Fibroblast of the aortic adventitia (primary cell): ENCODE measurements around the gene CRTC3. TPM values are rescaled to one million over a fixed set of nuclear protein-coding genes. Genes with fewer than 3 reads are reported as not detected.
"Not testable (repeated sequence)": the region's sequence is repeated elsewhere in the genome, so short reads cannot be mapped to it uniquely, and the experiment has no call there.

Source experiments
- DNase-seq: peaks from one replicate; pipeline ENCODE4 v3.0.0-alpha.2; 2010; ENCODE audit warnings: low read depth
- H3K4me3 ChIP-seq: 2 replicates; pipeline ENCODE4 v1.5.1; 2011; ENCODE audit warnings: low read depth, mild to moderate bottlenecking, control low read depth, low read length, moderate library complexity
- total RNA-seq: library from RNA; depleted of rRNA; stranded (reverse); fragments of >200 nt; gene quantifications from 2 replicates; pipeline ENCODE4 v1.2.3, GENCODE V29; 2012; ENCODE audit warnings: low replicate concordance
- TF ChIP-seq, protein P1 (sequence below): IDR thresholded peaks from 2 replicates; pipeline ENCODE4 v1.5.1; 2011; ENCODE audit warnings: mild to moderate bottlenecking, low read length, control low read depth, inconsistent platforms; ENCODE audit not compliant: insufficient read depth

The CRTC3 gene
- total RNA-seq, 1 donor: 15.7 TPM

DNA sequence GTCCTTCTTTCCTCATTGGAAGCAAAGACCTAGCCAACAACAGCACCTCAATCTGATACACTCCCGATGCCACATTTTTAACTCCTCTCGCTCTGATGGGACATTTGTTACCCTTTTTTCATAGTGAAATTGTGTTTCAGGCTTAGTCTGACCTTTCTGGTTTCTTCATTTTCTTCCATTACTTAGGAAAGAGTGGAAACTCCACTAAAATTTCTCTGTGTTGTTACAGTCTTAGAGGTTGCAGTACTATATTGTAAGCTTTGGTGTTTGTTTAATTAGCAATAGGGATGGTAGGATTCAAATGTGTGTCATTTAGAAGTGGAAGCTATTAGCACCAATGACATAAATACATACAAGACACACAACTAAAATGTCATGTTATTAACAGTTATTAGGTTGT lies 29.6 kb upstream of the CRTC3 start:
- no peak overlapping the region for H3K4me3 ChIP-seq
- TF ChIP-seq, protein P1, sequence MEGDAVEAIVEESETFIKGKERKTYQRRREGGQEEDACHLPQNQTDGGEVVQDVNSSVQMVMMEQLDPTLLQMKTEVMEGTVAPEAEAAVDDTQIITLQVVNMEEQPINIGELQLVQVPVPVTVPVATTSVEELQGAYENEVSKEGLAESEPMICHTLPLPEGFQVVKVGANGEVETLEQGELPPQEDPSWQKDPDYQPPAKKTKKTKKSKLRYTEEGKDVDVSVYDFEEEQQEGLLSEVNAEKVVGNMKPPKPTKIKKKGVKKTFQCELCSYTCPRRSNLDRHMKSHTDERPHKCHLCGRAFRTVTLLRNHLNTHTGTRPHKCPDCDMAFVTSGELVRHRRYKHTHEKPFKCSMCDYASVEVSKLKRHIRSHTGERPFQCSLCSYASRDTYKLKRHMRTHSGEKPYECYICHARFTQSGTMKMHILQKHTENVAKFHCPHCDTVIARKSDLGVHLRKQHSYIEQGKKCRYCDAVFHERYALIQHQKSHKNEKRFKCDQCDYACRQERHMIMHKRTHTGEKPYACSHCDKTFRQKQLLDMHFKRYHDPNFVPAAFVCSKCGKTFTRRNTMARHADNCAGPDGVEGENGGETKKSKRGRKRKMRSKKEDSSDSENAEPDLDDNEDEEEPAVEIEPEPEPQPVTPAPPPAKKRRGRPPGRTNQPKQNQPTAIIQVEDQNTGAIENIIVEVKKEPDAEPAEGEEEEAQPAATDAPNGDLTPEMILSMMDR: no peak
- DNase-seq: no peak

DNA sequence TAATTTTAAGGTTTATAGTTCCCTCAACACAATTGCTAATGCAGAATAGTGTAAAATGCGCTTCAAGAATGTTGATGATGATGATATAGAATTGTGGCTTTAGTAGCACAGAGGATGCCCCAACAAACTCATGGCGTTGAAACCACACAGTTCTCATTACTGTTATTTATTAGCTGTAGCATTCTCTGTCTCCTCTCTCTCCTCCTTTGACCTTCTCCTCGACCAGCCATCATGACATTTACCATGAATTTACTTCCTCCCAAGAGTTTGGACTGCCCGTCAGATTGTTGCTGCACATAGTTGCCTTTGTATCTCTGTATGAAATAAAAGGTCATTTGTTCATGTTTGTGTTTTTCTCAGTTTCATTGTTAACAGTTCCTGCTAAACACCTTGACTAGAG lies 27.8 kb upstream of the CRTC3 start:
- TF ChIP-seq, protein P1: no peak
- DNase-seq: no peak

DNA sequence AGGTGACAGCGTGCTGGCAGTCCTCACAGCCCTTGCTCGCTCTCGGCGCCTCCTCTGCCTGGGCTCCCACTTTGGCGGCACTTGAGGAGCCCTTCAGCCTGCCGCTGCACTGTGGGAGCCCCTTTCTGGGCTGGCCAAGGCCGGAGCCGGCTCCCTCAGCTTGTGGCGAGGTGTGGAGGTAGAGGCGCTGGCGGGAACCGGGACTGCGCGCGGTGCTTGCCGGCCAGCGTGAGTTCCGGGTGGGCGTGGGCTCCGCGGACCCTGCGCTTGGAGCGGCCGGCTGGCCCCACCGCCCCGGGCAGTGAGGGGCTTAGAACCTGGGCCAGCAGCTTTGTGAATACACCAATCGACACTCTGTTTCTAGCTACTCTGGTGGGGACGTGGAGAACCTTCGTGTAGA lies 18.9 kb upstream of the CRTC3 start:
- DNase-seq, H3K4me3 ChIP-seq: not testable (repeated sequence)

More for the DNA sequence above, 27.8 kb upstream of the CRTC3 start:
- no peak overlapping the region for H3K4me3 ChIP-seq

DNA sequence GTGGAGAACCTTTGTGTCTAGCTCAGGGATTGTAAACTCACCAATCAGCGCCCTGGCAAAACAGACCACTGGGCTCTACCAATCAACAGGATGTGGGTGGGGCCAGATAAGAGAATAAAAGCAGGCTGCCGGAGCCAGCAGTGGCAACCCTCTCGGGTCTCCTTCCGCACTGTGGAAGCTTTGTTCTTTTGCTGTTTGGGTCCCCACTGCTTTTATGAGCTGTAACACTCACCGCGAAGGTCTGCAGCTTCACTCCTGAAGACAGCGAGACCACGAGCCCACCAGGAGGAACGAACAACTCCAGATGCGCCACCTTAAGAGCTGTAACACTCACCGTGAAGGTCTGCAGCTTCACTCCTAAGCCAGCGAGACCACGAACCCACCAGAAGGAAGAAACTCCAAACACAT lies 18.5 kb upstream of the CRTC3 start:
- not testable (repeated sequence) for H3K4me3 ChIP-seq, DNase-seq

DNA sequence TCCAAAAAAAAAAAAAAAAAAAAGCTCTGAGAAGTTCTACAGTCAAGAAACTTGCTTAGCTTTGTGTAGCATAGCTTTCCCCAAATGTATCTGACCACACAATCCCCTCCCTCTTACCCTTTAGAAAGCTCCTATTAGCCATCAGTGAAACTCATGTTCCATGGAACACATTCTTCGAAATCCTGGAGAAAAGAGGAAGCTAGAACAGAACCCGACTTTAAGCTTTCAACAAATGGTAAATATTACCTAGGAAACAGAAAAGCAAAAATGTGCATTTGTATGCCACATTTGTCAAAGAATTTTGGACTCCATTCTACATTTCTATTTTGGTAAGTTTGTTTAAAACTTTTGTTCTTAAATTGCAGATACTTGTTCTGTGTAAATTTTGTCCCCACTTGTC lies 17.4 kb upstream of the CRTC3 start:
- TF ChIP-seq, protein P1: no peak
- H3K4me3 ChIP-seq: no peak overlapping the region
- no peak for DNase-seq

DNA sequence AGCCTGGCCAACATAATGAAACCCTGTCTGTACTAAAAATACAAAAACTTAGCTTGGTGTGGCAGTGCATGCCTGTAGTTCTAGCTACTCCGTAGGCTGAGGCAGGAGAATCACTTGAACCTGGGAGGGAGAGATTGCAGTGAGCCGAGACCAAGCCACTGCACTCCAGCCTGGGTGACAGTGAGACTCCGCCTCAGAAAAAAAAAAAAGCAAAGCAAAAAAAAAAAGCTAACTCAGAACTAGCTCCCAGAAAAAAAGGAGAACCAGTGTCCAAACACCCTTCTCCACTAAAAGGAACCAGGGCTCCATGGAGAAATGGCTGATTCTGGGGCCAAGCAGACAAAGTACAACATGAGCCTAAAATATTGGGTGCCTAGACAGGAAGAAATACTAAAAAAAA lies 16.7 kb upstream of the CRTC3 start:
- no peak for DNase-seq
- TF ChIP-seq, protein P1: no peak

DNA sequence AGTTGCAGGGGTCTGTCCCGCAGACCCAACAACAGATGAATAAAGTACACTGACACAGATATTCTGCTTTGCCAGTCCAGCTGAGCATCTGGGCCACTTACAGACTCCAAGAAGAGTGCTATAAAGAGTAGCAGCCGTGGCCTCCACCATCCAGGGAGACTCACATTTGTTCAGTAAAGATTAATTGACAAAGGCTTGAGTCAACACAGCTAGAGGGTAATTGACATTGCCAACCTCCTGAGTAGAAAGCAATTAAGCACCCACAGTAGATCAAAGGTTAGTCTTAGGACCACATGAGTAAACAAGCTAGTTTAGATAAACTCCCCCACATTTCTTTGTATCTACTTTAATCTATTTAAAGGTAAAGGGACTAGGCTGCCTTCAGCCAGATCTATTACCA lies 16.3 kb upstream of the CRTC3 start:
- H3K4me3 ChIP-seq: no peak overlapping the region
- TF ChIP-seq, protein P1: no peak
- no peak for DNase-seq

More for the DNA sequence above, 16.7 kb upstream of the CRTC3 start:
- H3K4me3 ChIP-seq: no peak overlapping the region

DNA sequence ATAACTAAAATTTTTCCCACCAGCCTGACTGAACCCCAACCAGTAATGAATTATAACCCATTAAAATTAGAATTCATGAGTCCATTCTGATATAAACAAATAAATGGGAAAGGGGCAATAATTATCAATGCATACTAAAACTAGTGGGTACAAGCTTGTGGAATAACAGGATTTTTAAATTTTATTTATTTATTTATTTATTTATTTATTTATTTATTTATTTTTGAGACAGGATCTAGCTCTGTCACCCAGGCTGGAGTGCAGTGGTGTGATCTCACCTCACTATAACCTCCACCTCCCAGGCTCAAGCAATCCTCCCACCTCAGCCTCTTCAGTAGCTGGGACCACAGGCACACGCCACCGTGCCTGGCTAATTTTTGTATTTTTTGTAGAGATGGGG lies 15.8 kb upstream of the CRTC3 start:
- H3K4me3 ChIP-seq, DNase-seq: not testable (repeated sequence)

DNA sequence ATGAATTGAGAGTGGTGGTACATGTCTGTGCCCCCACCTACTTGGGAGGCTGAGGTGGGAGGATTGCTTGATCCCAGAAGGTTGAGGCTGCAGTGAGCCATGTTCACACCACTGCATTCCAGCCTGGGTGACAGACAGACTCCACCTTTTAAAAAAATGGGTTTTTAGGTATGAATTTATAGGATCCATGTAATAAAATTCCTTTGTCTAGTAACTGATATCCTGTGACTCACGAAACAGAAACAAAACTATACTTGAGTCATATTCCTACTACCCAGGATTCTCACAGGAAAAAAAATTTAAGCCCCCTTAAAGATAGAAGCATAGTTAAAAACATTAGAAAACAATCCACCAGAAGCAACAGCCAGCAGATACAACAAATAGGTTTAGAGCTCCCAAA lies 10.0 kb upstream of the CRTC3 start:
- no peak overlapping the region for H3K4me3 ChIP-seq
- DNase-seq: peak; percentile 58
- TF ChIP-seq, protein P1: no peak
